Neural cell (in vitro differentiated cells): ENCODE measurements around the gene USP10.

Source experiments
- CTCF ChIP-seq: fragments of 450-650 bp; IDR thresholded peaks from 2 replicates; pipeline ENCODE4 v1.5.1; 2014; ENCODE audit warnings: antibody characterized with exemption, mild to moderate bottlenecking, moderate library complexity; ENCODE audit not compliant: poor library complexity, severe bottlenecking
- EP300 ChIP-seq: fragments of 450-650 bp; conservative IDR thresholded peaks from 2 replicates; pipeline ENCODE4 v1.6.1; 2014; ENCODE audit warnings: antibody characterized with exemption, mild to moderate bottlenecking, moderate library complexity; ENCODE audit not compliant: poor library complexity, severe bottlenecking
- EZH2 ChIP-seq: fragments of 200-600, 300-800 bp; shearing (Covaris generic), sonication (generic); IDR thresholded peaks from 2 replicates; pipeline ENCODE4 v1.6.1; 2014; ENCODE audit warnings: antibody characterized with exemption, low read length, borderline replicate concordance, mild to moderate bottlenecking; ENCODE audit not compliant: insufficient read depth, poor library complexity, severe bottlenecking
- MXI1 ChIP-seq: fragments of 450-650 bp; conservative IDR thresholded peaks from 2 replicates; pipeline ENCODE4 v1.6.1; 2014; ENCODE audit warnings: antibody characterized with exemption, mild to moderate bottlenecking; ENCODE audit not compliant: poor library complexity, severe bottlenecking
- POLR2AphosphoS5 ChIP-seq: IDR thresholded peaks from 2 replicates; pipeline ENCODE4 v1.6.1; 2012
- RAD21 ChIP-seq: fragments of 450-650 bp; conservative IDR thresholded peaks from 2 replicates; pipeline ENCODE4 v1.6.1; 2014; ENCODE audit warnings: antibody characterized with exemption, mild to moderate bottlenecking, moderate library complexity
- REST ChIP-seq: IDR thresholded peaks from 2 replicates; pipeline ENCODE4 v1.6.1; 2012; ENCODE audit warnings: borderline replicate concordance
- TAF1 ChIP-seq: IDR thresholded peaks from 2 replicates; pipeline ENCODE4 v1.6.1; 2012; ENCODE audit warnings: low read depth

- TF ChIP-seq CTCF (no peak), EZH2 (no peak), MXI1 (no peak), EP300 (no peak), RAD21 (no peak), POLR2AphosphoS5 (no peak), TAF1 (no peak), REST (no peak)
Measured at GRCh38 chr16:84726669-84727467, 27.1 kb downstream of the USP10 start.
